Astrocyte (in vitro differentiated cells and primary cell): ENCODE measurements around the gene NET1. TPM values are rescaled to one million over a fixed set of nuclear protein-coding genes. Genes with fewer than 3 reads are reported as not detected.
A peak's percentile ranks its signal among the peaks of the same experiment; 100 is the strongest.

Experiments
- DNase-seq: peaks from one replicate; pipeline ENCODE4 v3.0.0-alpha.2; 2010; ENCODE audit warnings: low read depth
- FAIRE-seq: peaks from 2 replicates; lab custom pipeline; 2011; peaks lifted over from hg19 to GRCh38; lab: Jason Lieb, UNC
- H2AFZ ChIP-seq: 2 replicates; pipeline ENCODE4 v1.6.0; 2012; ENCODE audit warnings: low read depth, low read length, inconsistent platforms
- H3K27ac ChIP-seq: 2 replicates; pipeline ENCODE4 v1.5.1; 2011; ENCODE audit warnings: low read depth, low read length, inconsistent platforms
- H3K27me3 ChIP-seq: 2 replicates; pipeline ENCODE4 v1.6.0; 2011; ENCODE audit warnings: low read length, inconsistent platforms; ENCODE audit not compliant: insufficient read depth
- H3K36me3 ChIP-seq: 2 replicates; pipeline ENCODE4 v1.5.1; 2011; ENCODE audit warnings: low read length, inconsistent platforms; ENCODE audit not compliant: insufficient read depth
- H3K4me1 ChIP-seq: 2 replicates; pipeline ENCODE4 v1.5.1; 2011; ENCODE audit warnings: low read length, inconsistent platforms; ENCODE audit not compliant: insufficient read depth
- H3K4me2 ChIP-seq: 2 replicates; pipeline ENCODE4 v1.6.0; 2012; ENCODE audit warnings: low read length, inconsistent platforms
- H3K4me3 ChIP-seq: 2 replicates; pipeline ENCODE4 v1.5.1; 2011; ENCODE audit warnings: low read depth, mild to moderate bottlenecking, low read length, inconsistent platforms; ENCODE audit not compliant: insufficient read depth
- H3K79me2 ChIP-seq: 2 replicates; pipeline ENCODE4 v1.6.0; 2012; ENCODE audit warnings: mild to moderate bottlenecking, low read length, inconsistent platforms; ENCODE audit not compliant: insufficient read depth
- H3K9ac ChIP-seq: 2 replicates; pipeline ENCODE4 v1.6.0; 2012; ENCODE audit warnings: mild to moderate bottlenecking, low read length, inconsistent platforms
- H3K9me3 ChIP-seq: 2 replicates; pipeline ENCODE4 v1.5.1; 2012; ENCODE audit warnings: low read depth, mild to moderate bottlenecking, low read length, inconsistent platforms; ENCODE audit not compliant: insufficient read depth
- H4K20me1 ChIP-seq: 2 replicates; pipeline ENCODE4 v1.6.0; 2012; ENCODE audit warnings: low read length, inconsistent platforms; ENCODE audit not compliant: insufficient read depth
- H3K27ac Mint-ChIP-seq: one replicate; pipeline ENCODE4 v1.8.0; 2021; ENCODE audit warnings: mild to moderate bottlenecking, mixed read lengths; ENCODE audit not compliant: unreplicated experiment
- H3K27me3 Mint-ChIP-seq: one replicate; pipeline ENCODE4 v1.8.0; 2021; ENCODE audit warnings: low read depth, mixed read lengths; ENCODE audit not compliant: unreplicated experiment
- H3K36me3 Mint-ChIP-seq: one replicate; pipeline ENCODE4 v1.8.0; 2021; ENCODE audit warnings: low read depth, mixed read lengths; ENCODE audit not compliant: unreplicated experiment
- H3K4me1 Mint-ChIP-seq: one replicate; pipeline ENCODE4 v1.8.0; 2021; ENCODE audit warnings: low read depth, mixed read lengths; ENCODE audit not compliant: unreplicated experiment
- H3K4me3 Mint-ChIP-seq: one replicate; pipeline ENCODE4 v1.8.0; 2021; ENCODE audit warnings: mild to moderate bottlenecking, moderate library complexity, mixed read lengths; ENCODE audit not compliant: unreplicated experiment
- H3K9me3 Mint-ChIP-seq: one replicate; pipeline ENCODE4 v1.8.0; 2021; ENCODE audit warnings: mild to moderate bottlenecking, mixed read lengths; ENCODE audit not compliant: unreplicated experiment
- EZH2 ChIP-seq: IDR thresholded peaks from 2 replicates; pipeline ENCODE4 v1.6.1; 2012; ENCODE audit warnings: mild to moderate bottlenecking, low read length, inconsistent platforms; ENCODE audit not compliant: insufficient read depth
- total RNA-seq: library from RNA; stranded (reverse); gene quantifications from 2 replicates; pipeline ENCODE4 v1.2.1, GENCODE V29; 2021
- TF ChIP-seq, protein P1 (sequence below): IDR thresholded peaks from 2 replicates; pipeline ENCODE4 v1.5.1; 2011; ENCODE audit warnings: low read depth, mild to moderate bottlenecking, inconsistent platforms, low read length, moderate library complexity; ENCODE audit not compliant: insufficient read depth

NET1 gene
- total RNA-seq, 1 donor from 2014 or later: 43.5 TPM

DNA sequence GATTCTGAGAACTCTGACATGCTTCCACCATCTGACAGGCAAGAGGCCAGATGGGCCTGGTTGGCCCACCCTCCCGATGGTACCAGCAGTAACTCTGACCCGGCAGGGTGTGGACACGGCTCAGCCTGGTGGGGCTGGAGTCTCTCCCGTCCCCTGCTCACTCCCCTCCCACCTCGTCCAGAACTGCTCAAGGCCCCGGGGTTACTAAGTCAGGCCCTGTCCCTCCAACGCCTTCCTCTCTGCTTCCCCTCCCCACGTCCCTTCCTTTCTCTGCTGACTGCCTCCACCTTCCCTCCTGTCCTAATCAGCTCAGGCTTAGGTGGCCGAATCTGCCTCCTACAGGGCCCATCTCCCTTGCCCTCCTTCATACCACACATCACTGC is 74.5 kb downstream of the NET1 start:
- Mint-ChIP-seq H3K36me3 (no peaks in the 10 kb centered on the region), H3K27me3 (peaks cover 49% of the 10 kb centered on the region), H3K4me3 (no peak overlapping the region), H3K4me1 (no peaks in the 10 kb centered on the region), H3K27ac (no peak overlapping the region), H3K9me3 (peaks cover 2% of the 10 kb centered on the region)
- Histone ChIP-seq H3K4me1 (no peaks in the 10 kb centered on the region), H3K9me3 (peaks cover 2% of the 10 kb centered on the region), H3K27me3 (peaks cover 5% of the 10 kb centered on the region), H3K36me3 (no peaks in the 10 kb centered on the region), H3K9ac (no peak overlapping the region), H2AFZ (no peak overlapping the region), H4K20me1 (no peaks in the 10 kb centered on the region), H3K4me3 (no peak overlapping the region), H3K4me2 (no peak overlapping the region), H3K27ac (no peak overlapping the region), H3K79me2 (no peaks in the 10 kb centered on the region)
- TF ChIP-seq EZH2: no peak
- TF ChIP-seq, protein P1, sequence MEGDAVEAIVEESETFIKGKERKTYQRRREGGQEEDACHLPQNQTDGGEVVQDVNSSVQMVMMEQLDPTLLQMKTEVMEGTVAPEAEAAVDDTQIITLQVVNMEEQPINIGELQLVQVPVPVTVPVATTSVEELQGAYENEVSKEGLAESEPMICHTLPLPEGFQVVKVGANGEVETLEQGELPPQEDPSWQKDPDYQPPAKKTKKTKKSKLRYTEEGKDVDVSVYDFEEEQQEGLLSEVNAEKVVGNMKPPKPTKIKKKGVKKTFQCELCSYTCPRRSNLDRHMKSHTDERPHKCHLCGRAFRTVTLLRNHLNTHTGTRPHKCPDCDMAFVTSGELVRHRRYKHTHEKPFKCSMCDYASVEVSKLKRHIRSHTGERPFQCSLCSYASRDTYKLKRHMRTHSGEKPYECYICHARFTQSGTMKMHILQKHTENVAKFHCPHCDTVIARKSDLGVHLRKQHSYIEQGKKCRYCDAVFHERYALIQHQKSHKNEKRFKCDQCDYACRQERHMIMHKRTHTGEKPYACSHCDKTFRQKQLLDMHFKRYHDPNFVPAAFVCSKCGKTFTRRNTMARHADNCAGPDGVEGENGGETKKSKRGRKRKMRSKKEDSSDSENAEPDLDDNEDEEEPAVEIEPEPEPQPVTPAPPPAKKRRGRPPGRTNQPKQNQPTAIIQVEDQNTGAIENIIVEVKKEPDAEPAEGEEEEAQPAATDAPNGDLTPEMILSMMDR: no peak
- no peak for DNase-seq
- FAIRE-seq: no peak

DNA sequence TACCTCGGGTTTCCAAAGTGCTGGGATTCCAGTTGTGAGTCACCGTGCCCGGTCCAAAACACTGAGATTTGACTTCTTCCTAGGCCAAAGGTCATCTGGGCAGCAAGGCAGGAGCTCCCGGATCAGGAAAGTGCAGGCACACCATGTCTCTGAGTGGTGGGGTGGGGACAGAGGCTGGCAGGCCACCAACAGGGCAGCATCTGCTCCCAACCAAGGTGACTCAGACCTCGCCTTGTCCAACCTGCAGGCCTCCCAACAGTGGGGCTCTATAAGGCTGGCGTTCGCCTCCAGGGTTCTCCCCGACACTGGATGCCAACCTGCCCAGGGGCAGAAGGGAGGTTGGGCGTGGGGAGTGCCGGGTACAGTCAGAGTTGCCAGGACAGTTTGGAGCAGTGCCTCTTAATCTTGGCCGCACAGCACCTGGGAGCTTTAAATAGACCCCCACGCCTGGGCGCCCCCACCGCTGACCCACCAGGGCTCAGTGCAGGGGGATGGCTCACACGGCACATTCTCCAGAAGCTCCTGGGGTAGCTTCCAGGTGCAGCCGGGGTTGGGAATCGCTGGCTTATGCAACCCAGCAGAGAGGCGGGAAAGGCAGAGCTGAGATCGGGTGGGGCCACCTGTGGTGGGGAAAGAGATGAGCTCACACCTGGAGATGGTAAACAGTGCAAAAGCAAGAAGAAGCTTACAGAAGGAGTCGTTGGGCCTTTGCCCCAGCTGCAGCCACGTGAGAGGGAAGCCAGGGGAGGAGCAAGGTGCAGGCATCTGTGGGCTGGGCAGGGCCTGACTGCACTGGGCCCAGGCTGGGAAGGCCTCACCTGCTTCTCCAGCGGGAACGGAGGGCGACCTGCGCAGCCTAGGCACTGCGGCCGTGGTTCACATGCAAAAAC is 76.2 kb downstream of the NET1 start:
- Histone ChIP-seq H3K4me1 (no peaks in the 10 kb centered on the region), H3K36me3 (no peaks in the 10 kb centered on the region), H3K9me3 (peaks cover 5% of the 10 kb centered on the region), H2AFZ (no peak overlapping the region), H3K27ac (no peak overlapping the region), H3K9ac (no peak overlapping the region), H3K4me3 (no peak overlapping the region), H3K79me2 (no peaks in the 10 kb centered on the region), H4K20me1 (no peaks in the 10 kb centered on the region), H3K4me2 (no peak overlapping the region), H3K27me3 (peaks cover 5% of the 10 kb centered on the region)
- Mint-ChIP-seq H3K27ac (no peak overlapping the region), H3K36me3 (peaks cover 2% of the 10 kb centered on the region), H3K4me3 (peak overlapping the region; percentile 40), H3K4me1 (no peaks in the 10 kb centered on the region), H3K9me3 (peaks cover 12% of the 10 kb centered on the region), H3K27me3 (peaks cover 47% of the 10 kb centered on the region)
- DNase-seq (no peak), FAIRE-seq (no peak)
- no peak for TF ChIP-seq EZH2
- TF ChIP-seq, protein P1: no peak

DNA sequence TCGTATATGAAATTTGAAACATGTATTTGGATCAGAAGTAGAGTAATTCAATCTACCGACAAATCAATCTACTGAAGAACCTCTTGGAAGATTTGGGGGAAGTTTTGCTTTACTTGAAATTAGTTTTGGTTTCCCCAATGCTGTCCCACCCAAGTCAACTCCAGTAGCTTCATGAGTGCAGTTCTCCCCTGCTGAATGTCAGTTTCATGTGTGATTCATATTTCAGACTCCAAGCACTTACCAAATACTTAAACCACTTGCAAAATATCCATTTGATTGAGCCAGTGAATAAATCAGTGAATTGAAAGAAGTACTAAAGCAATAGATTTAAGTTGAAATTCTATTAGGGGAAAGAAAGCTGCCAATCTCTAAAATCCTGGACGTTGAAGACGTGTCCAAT is 77.7 kb downstream of the NET1 start:
- Mint-ChIP-seq H3K4me3 (no peak overlapping the region), H3K27me3 (peaks cover 51% of the 10 kb centered on the region), H3K36me3 (peaks cover 2% of the 10 kb centered on the region), H3K9me3 (peaks cover 12% of the 10 kb centered on the region), H3K4me1 (no peaks in the 10 kb centered on the region), H3K27ac (no peak overlapping the region)
- peaks cover 3% of the 10 kb centered on the region for H3K9me3 ChIP-seq
- TF ChIP-seq EZH2: no peak
- TF ChIP-seq, protein P1: no peak
- H4K20me1 ChIP-seq: no peaks in the 10 kb centered on the region
- no peak overlapping the region for H2AFZ ChIP-seq
- no peak overlapping the region for H3K4me2 ChIP-seq
- H3K79me2 ChIP-seq: no peaks in the 10 kb centered on the region
- no peak overlapping the region for H3K4me3 ChIP-seq
- no peaks in the 10 kb centered on the region for H3K4me1 ChIP-seq
- no peaks in the 10 kb centered on the region for H3K36me3 ChIP-seq
- peaks cover 5% of the 10 kb centered on the region for H3K27me3 ChIP-seq
- no peak overlapping the region for H3K27ac ChIP-seq
- no peak overlapping the region for H3K9ac ChIP-seq
- FAIRE-seq (no peak), DNase-seq (no peak)
